OCI-LY3 (cell line): ENCODE data around the gene STARD3.

ENCODE experiments used
- CTCF ChIP-seq: fragments of 200-600, 300-600 bp; sonication (generic); IDR thresholded peaks from 2 replicates; pipeline ENCODE4 v1.5.1; 2014; ENCODE audit warnings: antibody characterized with exemption, low read length, low read depth
- EZH2phosphoT487 ChIP-seq: fragments of 200-600 bp; shearing (Covaris generic); IDR thresholded peaks from 2 replicates; pipeline ENCODE4 v1.6.1; 2018; ENCODE audit warnings: antibody characterized with exemption, mixed run types, low read depth

GRCh38 chr17:39603304-39604016 lies 33.5 kb upstream of the STARD3 start:
- TF ChIP-seq CTCF (no peak), EZH2phosphoT487 (no peak)
